Heart left ventricle (tissue), 16 donors: Measurements from ENCODE around the gene PDCD2. TPM values are rescaled to one million over a fixed set of nuclear protein-coding genes. Genes with fewer than 3 reads are reported as not detected.

Source experiments
- ATAC-seq, 4 donors: fragments of 200-7000 bp; cut with Tn5 transposase; one replicate each; pipeline ENCODE4 v1.9.1; 2020 to 2022; ENCODE audit warnings: moderate library complexity in 4 of 4, mild to moderate bottlenecking in 3 of 4, moderate number of reproducible peaks in 1 of 4
- DNase-seq, 5 donors: peaks; one replicate each; pipeline ENCODE4 v3.0.0-alpha.2; 2020
- H3K27ac ChIP-seq, 12 donors: fragments of 200-600 bp; sonication (generic) in 4 of 12; one replicate each; pipeline versions ENCODE4 v1.5.0 to v1.8.0; 2016 to 2022; ENCODE audit warnings: mild to moderate bottlenecking in 2 of 12
- H3K27me3 ChIP-seq, 9 donors: fragments of 200-600 bp; sonication (generic) in 2 of 9; one replicate each; pipeline versions ENCODE4 v1.5.1 to v1.8.0; 2016 to 2022; ENCODE audit warnings: mild to moderate bottlenecking in 3 of 9
- H3K36me3 ChIP-seq, 9 donors: fragments of 200-600 bp; sonication (generic) in 2 of 9; one replicate each; pipeline versions ENCODE4 v1.5.0 to v1.8.0; 2018 to 2022; ENCODE audit warnings: mild to moderate bottlenecking in 2 of 9
- H3K4me1 ChIP-seq, 12 donors: fragments of 200-600 bp; sonication (generic) in 4 of 12; one replicate each; pipeline versions ENCODE4 v1.5.0 to v1.8.0; 2016 to 2022; ENCODE audit warnings: mild to moderate bottlenecking in 3 of 12
- H3K4me3 ChIP-seq, 12 donors: fragments of 200-600 bp; sonication (generic) in 4 of 12; one replicate each; pipeline versions ENCODE4 v1.5.0 to v1.8.0; 2017 to 2022; ENCODE audit warnings: mild to moderate bottlenecking in 9 of 12, moderate library complexity in 4 of 12
- H3K9me3 ChIP-seq, 12 donors: fragments of 200-600 bp; sonication (generic) in 4 of 12; one replicate each; pipeline versions ENCODE4 v1.5.0 to v1.8.0; 2016 to 2022; ENCODE audit warnings: mild to moderate bottlenecking in 1 of 12
- POLR2A ChIP-seq, 2 donors: fragments of 450-650 bp; IDR thresholded peaks; one replicate each; pipeline ENCODE4 v1.6.1; 2017; ENCODE audit warnings: antibody characterized with exemption in 2 of 2, mild to moderate bottlenecking in 2 of 2, moderate library complexity in 2 of 2
- WGBS, 4 donors: extraction: QIAGEN DNeasy Blood & Tissue Kit in 2 of 4; methylation state at CpG; one replicate each; pipeline versions ENCODE4 v1.1.5 to v1.1.7; 2013 to 2018; 5-methylcytosine and 5-hydroxymethylcytosine counted together
- intact Hi-C, 10 donors: fragments of 100-400 bp; cut with DNase I; formaldehyde crosslinking; loops; one replicate each; pipeline versions ENCODE4 v1.11.1 to v1.14.2; 2022
- polyA plus RNA-seq, 2 donors: library from polyadenylated mRNA; stranded (reverse); fragments of 200-250 nt; gene quantifications; one replicate each; pipeline ENCODE4 v1.2.3, GENCODE V29; 2013
- total RNA-seq, 9 donors: library from RNA; depleted of rRNA in 2 of 9; stranded (reverse); fragments of >200 nt in 2 of 9; fragmentation: NEBNext Ultra II Directional in 3 of 9; extraction: Animal tissue kit (Norgen Biotek cat#: 25700) in 3 of 9; gene quantifications; one replicate each; pipeline versions ENCODE4 v1.1.0 to v1.2.4, GENCODE V29; 2016 to 2023
- TF ChIP-seq, protein P1 (sequence below), 12 donors: fragments of 200-600 bp; sonication (generic) in 4 of 12; IDR thresholded peaks; one replicate each; pipeline versions ENCODE4 v1.5.0 to v1.8.0; 2018 to 2022; ENCODE audit warnings: antibody characterized with exemption in 12 of 12, mild to moderate bottlenecking in 5 of 12
- donor health status: ischemic (EF 13 %, LVEDD 7.1; RV severe dilation, severe dysfunction).
- donor health status: healthy with polysubstance abuse.
- donor health status: DM: no; HTN: yes; CAD: no.
- donor health status: DM: no; HTN: no; CAD: no.
- donor health status: ischemic (EF 25% LVEDD 6.9; RV normal size, moderate dysfunction).
- donor health status: ischemic (EF 25% LVEDD 5.7; RV mildly dilated, moderate dysfunction).
- donor health status: healthy.
- donor health status: DM: yes; HTN: yes; CAD: no.
- donor health status: ischemic (EF 35%, LVEDD 5.7; RV mildly dilated, moderate dysfunction).
- donor health status: nonischemic (EF 11% LVEDD 7.7; RV severe dilation, severe dysfunction).
- donor health status: DM: yes; HTN: yes; CAD: no.
- donor health status: PGD.
- donor health status: ischemic (EF 29% LVEDD 5.4; RV normal size, mild dysfunction).
- donor health status: nonischemic (EF 23%, LVEDD 6.1; RV moderate dilation, normal function).

Gene PDCD2
- total and polyA plus RNA-seq, 11 donors = 25.3 to 55.5 (median 37.4) TPM

DNA sequence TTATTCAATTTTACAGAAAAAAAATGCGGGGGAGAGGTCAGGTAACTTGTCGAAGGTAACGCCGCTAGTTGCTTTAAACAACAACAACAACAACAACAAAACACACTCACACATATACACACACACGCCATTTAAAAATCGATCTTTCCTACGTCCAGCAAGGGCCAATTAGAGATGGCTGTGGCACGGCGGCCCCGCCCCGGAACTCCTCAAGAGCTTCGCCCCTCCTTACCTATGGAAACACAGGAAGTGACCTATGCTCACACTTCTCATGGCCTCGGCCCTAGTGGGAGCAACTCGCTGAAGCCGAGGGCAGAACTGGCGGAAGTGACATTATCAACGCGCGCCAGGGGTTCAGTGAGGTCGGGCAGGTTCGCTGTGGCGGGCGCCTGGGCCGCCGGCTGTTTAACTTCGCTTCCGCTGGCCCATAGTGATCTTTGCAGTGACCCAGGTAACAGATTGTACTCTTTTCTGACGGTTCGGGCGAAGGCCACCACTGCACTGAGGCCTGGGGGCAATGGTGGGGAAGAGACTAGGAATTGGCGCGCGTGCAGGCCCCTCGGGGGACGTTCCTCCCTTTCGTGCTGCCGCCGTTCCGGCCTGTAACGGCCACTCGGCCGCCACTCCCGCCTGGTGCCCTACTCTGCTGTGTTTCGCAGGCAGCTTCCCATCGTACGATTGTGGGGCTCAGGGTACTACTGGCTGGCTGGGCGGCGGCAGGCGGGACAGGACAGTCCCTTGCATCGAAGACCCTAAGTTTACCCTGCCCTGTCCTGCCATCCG lies 30.2 kb downstream of the PDCD2 start, which contains the start of gene TBP:
Gene TBP (plus strand): TSS at position 357 of the 783 bp plus-strand sequence. CDS start 2,661 bp downstream, outside the sequence.
- H3K4me1 ChIP-seq = peaks cover 14 to 54% (median 47%) of the 10 kb centered on the region in 12 donors
- intact Hi-C loops = loop anchor here in 8 of 10 donors (1.0 to 10.0 kb wide), 6 partner anchors 30 to 829 kb away; partner anchors contain the start of genes DYNLT2 (in 5 of the 8), ERMARD (in 5 of the 8), PDCD2 (in 3 of the 8) and PHF10 (in 1 of the 8)
- H3K36me3 ChIP-seq = peaks cover 0 to 40% (median 33%) of the 10 kb centered on the region in 9 donors
- peak within 1 kb of the TSS; percentile 84 to 98 (median 94) for H3K27ac ChIP-seq
- WGBS, 4 donors = 0% methylated on average over 37 to 51 of the region's 51 CpGs
- no peaks in the 10 kb centered on the region for H3K27me3 ChIP-seq
- DNase-seq (peak; percentile 97 to 99 (median 98)), ATAC-seq (peak; percentile 97 to 98 (median 97))
- no peaks in the 10 kb centered on the region for H3K9me3 ChIP-seq
- peak within 1 kb of the TSS; percentile 66 to 98 (median 80) for H3K4me3 ChIP-seq
- TF ChIP-seq POLR2A (IDR thresholded peaks at IDR 0.05) = peak in 1 of 2 donors; percentile 41
- TF ChIP-seq, protein P1, sequence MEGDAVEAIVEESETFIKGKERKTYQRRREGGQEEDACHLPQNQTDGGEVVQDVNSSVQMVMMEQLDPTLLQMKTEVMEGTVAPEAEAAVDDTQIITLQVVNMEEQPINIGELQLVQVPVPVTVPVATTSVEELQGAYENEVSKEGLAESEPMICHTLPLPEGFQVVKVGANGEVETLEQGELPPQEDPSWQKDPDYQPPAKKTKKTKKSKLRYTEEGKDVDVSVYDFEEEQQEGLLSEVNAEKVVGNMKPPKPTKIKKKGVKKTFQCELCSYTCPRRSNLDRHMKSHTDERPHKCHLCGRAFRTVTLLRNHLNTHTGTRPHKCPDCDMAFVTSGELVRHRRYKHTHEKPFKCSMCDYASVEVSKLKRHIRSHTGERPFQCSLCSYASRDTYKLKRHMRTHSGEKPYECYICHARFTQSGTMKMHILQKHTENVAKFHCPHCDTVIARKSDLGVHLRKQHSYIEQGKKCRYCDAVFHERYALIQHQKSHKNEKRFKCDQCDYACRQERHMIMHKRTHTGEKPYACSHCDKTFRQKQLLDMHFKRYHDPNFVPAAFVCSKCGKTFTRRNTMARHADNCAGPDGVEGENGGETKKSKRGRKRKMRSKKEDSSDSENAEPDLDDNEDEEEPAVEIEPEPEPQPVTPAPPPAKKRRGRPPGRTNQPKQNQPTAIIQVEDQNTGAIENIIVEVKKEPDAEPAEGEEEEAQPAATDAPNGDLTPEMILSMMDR (IDR thresholded peaks at IDR 0.05) = peak in 1 of 12 donors; percentile 12

- intact Hi-C loops = loop anchor here in 9 of 10 donors (1.0 to 10.0 kb wide), 6 partner anchors 31 to 829 kb away; partner anchors contain the start of genes DYNLT2 (in 7 of the 9), ERMARD (in 7 of the 9), PDCD2 (in 3 of the 9) and PHF10 (in 1 of the 9)
- Histone ChIP-seq H3K27me3 (no peaks in the 10 kb centered on the region), H3K36me3 (peaks cover 0 to 40% (median 32%) of the 10 kb centered on the region in 9 donors), H3K27ac (peak overlapping the region; percentile 84 to 98 (median 94)), H3K9me3 (no peaks in the 10 kb centered on the region), H3K4me1 (peaks cover 14 to 59% (median 52%) of the 10 kb centered on the region in 12 donors), H3K4me3 (peak overlapping the region; percentile 66 to 98 (median 80))
- WGBS, 4 donors = 0% methylated on average over 13 of the region's 13 CpGs
- ATAC-seq (peak; percentile 38 to 54 (median 41)), DNase-seq (peak in 1 of 5 donors; percentile 30)
- TF ChIP-seq, protein P1 (IDR thresholded peaks at IDR 0.05) = no peak
- TF ChIP-seq POLR2A (IDR thresholded peaks at IDR 0.05) = no peak
Measured at GRCh38 chr6:170553534-170554012, 30.9 kb downstream of the PDCD2 start.

GRCh38 chr6:170552765-170553533 lies 31.5 kb downstream of the PDCD2 start, which contains the start of gene PSMB1:
TSS of gene PSMB1 (minus strand) at chr6:170553307. CDS start at chr6:170553242, 65 bp downstream.
- Histone ChIP-seq H3K27me3 (no peaks in the 10 kb centered on the region), H3K9me3 (no peaks in the 10 kb centered on the region), H3K36me3 (peaks cover 0 to 40% (median 33%) of the 10 kb centered on the region in 9 donors), H3K4me1 (peaks cover 14 to 60% (median 53%) of the 10 kb centered on the region in 12 donors), H3K27ac (peak within 1 kb of the TSS; percentile 84 to 98 (median 94)), H3K4me3 (peak within 1 kb of the TSS; percentile 66 to 98 (median 80))
- intact Hi-C loops = loop anchor here in 6 of 10 donors (1.0 to 10.0 kb wide), 4 partner anchors 801 to 828 kb away; partner anchors contain the start of genes DYNLT2 (in 5 of the 6), ERMARD (in 5 of the 6) and PHF10 (in 1 of the 6)
- WGBS, 4 donors = 0 to 1% (median 0%) methylated on average over 32 to 41 of the region's 41 CpGs
- TF ChIP-seq POLR2A (IDR thresholded peaks at IDR 0.05) = peak; percentile 71 to 84
- TF ChIP-seq, protein P1 (IDR thresholded peaks at IDR 0.05) = no peak
- DNase-seq (peak; percentile 95 to 97 (median 96)), ATAC-seq (peak; percentile 84 to 92 (median 90))
